Smooth muscle cell (in vitro differentiated cells): Measurements from ENCODE around the gene SLC38A2. TPM values are rescaled to one million over a fixed set of nuclear protein-coding genes. Genes with fewer than 3 reads are reported as not detected.
A peak's percentile ranks its signal among the peaks of the same experiment; 100 is the strongest.

Experiments
- DNase-seq: peaks from one replicate; lab custom pipeline; 2025; ENCODE audit not compliant: unreplicated experiment; lab: John Stamatoyannopoulos, UW
- H2AFZ ChIP-seq: fragments of 200-600 bp; sonication (generic); 2 replicates; pipeline ENCODE4 v1.6.0; 2016; ENCODE audit warnings: antibody characterized with exemption, low read depth, mild to moderate bottlenecking
- H3F3A ChIP-seq: fragments of 200-600 bp; sonication (generic); 2 replicates; pipeline ENCODE4 v1.6.0; 2017; ENCODE audit warnings: antibody characterized with exemption, low read depth
- H3K27ac ChIP-seq: fragments of 200-600 bp; sonication (generic); 2 replicates; pipeline ENCODE4 v1.5.1; 2016; ENCODE audit warnings: low read depth, mild to moderate bottlenecking
- H3K27me3 ChIP-seq: fragments of 200-600 bp; sonication (generic); 2 replicates; pipeline ENCODE4 v1.6.1; 2016; ENCODE audit warnings: low read depth, mild to moderate bottlenecking
- H3K36me3 ChIP-seq: fragments of 200-600 bp; sonication (generic); 2 replicates; pipeline ENCODE4 v1.5.1; 2016; ENCODE audit warnings: low read depth
- H3K4me1 ChIP-seq: fragments of 200-600 bp; sonication (generic); 2 replicates; pipeline ENCODE4 v1.5.1; 2016; ENCODE audit warnings: low read depth
- H3K4me2 ChIP-seq: fragments of 200-600 bp; sonication (generic); 2 replicates; pipeline ENCODE4 v1.6.0; 2016; ENCODE audit warnings: mild to moderate bottlenecking
- H3K4me3 ChIP-seq: fragments of 200-600 bp; sonication (generic); 2 replicates; pipeline ENCODE4 v1.5.1; 2016; ENCODE audit warnings: mild to moderate bottlenecking
- H3K79me2 ChIP-seq: fragments of 200-600 bp; sonication (generic); 2 replicates; pipeline ENCODE4 v1.6.0; 2016; ENCODE audit warnings: low read depth, mild to moderate bottlenecking
- H3K9ac ChIP-seq: fragments of 200-600 bp; sonication (generic); 2 replicates; pipeline ENCODE4 v1.6.0; 2016; ENCODE audit warnings: low read depth
- H3K9me3 ChIP-seq: fragments of 200-600 bp; sonication (generic); replicated peaks from 2 replicates; pipeline ENCODE4 v1.5.1; 2016; ENCODE audit warnings: low read depth
- H4K20me1 ChIP-seq: fragments of 200-600 bp; sonication (generic); 2 replicates; pipeline ENCODE4 v1.6.0; 2016; ENCODE audit warnings: low read depth
- WGBS: methylation state at CpG from one replicate; pipeline ENCODE4 v1.1.7; 2016; ENCODE audit warnings: low lambda C conversion rate; 5-methylcytosine and 5-hydroxymethylcytosine counted together
- polyA plus RNA-seq: library from polyadenylated mRNA; unstranded; fragments of >200 nt; fragmentation: Nextera tagmentation; extraction: Ambion mirVana; gene quantifications from 2 replicates; pipeline ENCODE4 v1.2.1, GENCODE V29; 2016
- total RNA-seq: library from RNA; depleted of rRNA; stranded (reverse); fragments of >200 nt; gene quantifications from 2 replicates; pipeline ENCODE4 v1.2.3, GENCODE V29; 2014
- TF ChIP-seq, protein P1 (sequence below): fragments of 200-600 bp; sonication (generic); IDR thresholded peaks from 2 replicates; pipeline ENCODE4 v1.5.1; 2017; ENCODE audit warnings: borderline replicate concordance, mild to moderate bottlenecking, antibody characterized with exemption; ENCODE audit not compliant: insufficient read depth, poor library complexity, severe bottlenecking

SLC38A2 gene
- total and polyA plus RNA-seq, 2 experiments from 2014 or later = 262 to 1,127 TPM

DNA sequence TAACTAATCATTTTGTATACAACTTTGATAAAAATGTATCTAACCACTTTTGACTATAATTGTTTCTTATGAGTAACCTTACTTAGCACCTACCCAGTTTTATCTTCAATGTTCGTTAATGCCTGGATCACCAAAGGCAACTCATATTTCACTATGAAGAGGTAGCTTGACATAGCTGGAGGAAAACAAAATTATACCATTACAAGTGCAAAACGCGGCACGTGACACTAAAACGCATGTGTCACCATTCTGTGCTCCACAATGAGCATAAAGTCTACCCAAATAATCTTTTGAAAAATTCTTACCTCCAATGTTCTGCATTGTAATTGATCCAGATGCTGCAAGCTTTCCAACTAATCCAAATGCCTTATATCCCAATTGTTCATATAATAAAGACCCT is 5.8 kb downstream of the SLC38A2 start:
- Histone ChIP-seq H3K4me2 (peak overlapping the region; percentile 90), H3K27ac (peak overlapping the region; percentile 98), H3K9me3 (no peaks in the 10 kb centered on the region), H3K79me2 (peaks cover 84% of the 10 kb centered on the region), H3K4me3 (peak overlapping the region; percentile 100), H3F3A (peaks cover 91% of the 10 kb centered on the region), H3K36me3 (peaks cover 77% of the 10 kb centered on the region), H3K9ac (no peak overlapping the region), H2AFZ (no peak overlapping the region), H4K20me1 (peaks cover 100% of the 10 kb centered on the region), H3K4me1 (peaks cover 52% of the 10 kb centered on the region), H3K27me3 (no peaks in the 10 kb centered on the region)
- TF ChIP-seq, protein P1, sequence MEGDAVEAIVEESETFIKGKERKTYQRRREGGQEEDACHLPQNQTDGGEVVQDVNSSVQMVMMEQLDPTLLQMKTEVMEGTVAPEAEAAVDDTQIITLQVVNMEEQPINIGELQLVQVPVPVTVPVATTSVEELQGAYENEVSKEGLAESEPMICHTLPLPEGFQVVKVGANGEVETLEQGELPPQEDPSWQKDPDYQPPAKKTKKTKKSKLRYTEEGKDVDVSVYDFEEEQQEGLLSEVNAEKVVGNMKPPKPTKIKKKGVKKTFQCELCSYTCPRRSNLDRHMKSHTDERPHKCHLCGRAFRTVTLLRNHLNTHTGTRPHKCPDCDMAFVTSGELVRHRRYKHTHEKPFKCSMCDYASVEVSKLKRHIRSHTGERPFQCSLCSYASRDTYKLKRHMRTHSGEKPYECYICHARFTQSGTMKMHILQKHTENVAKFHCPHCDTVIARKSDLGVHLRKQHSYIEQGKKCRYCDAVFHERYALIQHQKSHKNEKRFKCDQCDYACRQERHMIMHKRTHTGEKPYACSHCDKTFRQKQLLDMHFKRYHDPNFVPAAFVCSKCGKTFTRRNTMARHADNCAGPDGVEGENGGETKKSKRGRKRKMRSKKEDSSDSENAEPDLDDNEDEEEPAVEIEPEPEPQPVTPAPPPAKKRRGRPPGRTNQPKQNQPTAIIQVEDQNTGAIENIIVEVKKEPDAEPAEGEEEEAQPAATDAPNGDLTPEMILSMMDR = no peak
- no peak for DNase-seq
- 75% methylated on average over 5 of the region's 5 CpGs for WGBS

DNA sequence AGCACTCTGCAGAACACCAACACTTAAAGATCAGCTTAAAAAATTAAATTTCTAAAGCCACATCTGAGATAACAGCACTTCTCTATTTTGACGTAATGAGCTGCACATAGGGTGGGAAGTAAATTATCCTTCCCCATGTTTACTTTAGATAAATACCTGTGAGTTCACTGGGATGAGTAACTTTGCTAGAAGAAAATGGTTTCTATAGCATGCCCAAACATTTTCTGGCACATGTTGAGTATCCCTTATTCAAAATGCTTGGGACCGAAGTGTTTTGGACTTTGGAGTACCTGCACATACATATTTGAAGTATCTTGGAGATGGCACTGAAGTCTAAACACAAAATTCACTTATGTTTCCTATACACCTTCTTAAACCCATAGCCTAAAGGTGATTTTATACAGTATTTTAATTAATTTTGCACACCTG is 6.6 kb downstream of the SLC38A2 start:
- peaks cover 100% of the 10 kb centered on the region for H4K20me1 ChIP-seq
- H2AFZ ChIP-seq = no peak overlapping the region
- TF ChIP-seq, protein P1 = no peak
- H3K4me3 ChIP-seq = peak overlapping the region; percentile 100
- peaks cover 52% of the 10 kb centered on the region for H3K4me1 ChIP-seq
- no peaks in the 10 kb centered on the region for H3K9me3 ChIP-seq
- peaks cover 95% of the 10 kb centered on the region for H3F3A ChIP-seq
- H3K4me2 ChIP-seq = peak overlapping the region; percentile 90
- 43% methylated on average over 2 of the region's 2 CpGs for WGBS
- peak overlapping the region; percentile 5 for H3K9ac ChIP-seq
- no peaks in the 10 kb centered on the region for H3K27me3 ChIP-seq
- H3K79me2 ChIP-seq = peaks cover 76% of the 10 kb centered on the region
- H3K27ac ChIP-seq = peak overlapping the region; percentile 98
- peaks cover 85% of the 10 kb centered on the region for H3K36me3 ChIP-seq
- DNase-seq = no peak

DNA sequence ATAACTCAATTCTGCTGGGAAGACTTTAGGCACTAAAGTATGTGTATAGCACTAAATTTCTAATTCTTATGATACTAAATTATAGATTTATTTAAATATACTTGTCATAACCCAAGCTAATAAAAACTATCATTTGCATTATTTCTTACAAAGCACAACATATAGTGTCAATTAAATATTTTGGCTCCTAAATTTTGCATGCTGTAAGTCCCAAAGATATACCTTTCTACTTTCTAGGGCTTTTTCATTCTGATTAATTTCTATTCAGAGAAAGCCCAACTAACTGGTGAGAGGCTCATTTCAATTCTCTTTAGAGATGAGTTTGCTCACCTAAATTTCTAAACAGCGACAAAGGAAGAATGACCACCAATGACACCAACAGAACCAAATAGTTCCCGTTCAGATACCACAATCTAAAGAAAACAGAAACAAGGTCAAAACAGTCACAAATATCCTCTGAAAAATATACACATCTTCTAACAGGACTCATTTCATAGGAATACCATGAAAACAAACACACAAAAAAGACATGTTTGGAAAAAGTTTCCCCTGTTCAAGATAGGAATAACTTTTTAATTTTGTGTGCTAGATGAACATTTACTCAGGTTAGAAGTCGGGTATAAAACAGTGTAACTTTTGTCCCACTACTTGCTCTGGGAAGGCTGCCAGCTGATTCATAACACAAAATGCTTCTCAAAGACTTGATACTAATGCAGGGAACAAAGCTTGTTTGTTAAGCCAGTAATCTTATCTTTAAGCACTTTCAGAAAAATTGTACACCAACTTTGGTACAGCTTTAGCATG is 7.6 kb downstream of the SLC38A2 start:
- Histone ChIP-seq H3K9me3 (no peaks in the 10 kb centered on the region), H3K27me3 (no peaks in the 10 kb centered on the region), H3K79me2 (peaks cover 66% of the 10 kb centered on the region), H3K4me1 (peaks cover 47% of the 10 kb centered on the region), H3K4me2 (peak overlapping the region; percentile 90), H3K4me3 (peak overlapping the region; percentile 100), H3K36me3 (peaks cover 88% of the 10 kb centered on the region), H3F3A (peaks cover 95% of the 10 kb centered on the region), H2AFZ (no peak overlapping the region), H3K27ac (peak overlapping the region; percentile 98), H4K20me1 (peaks cover 100% of the 10 kb centered on the region), H3K9ac (peak overlapping the region; percentile 14)
- no peak for DNase-seq
- TF ChIP-seq, protein P1 = no peak
- WGBS = 56% methylated on average over 3 of the region's 3 CpGs
